GM19328 (cell line): ENCODE data around the gene C2CD2.

Source experiments
- ATAC-seq: cut with Tn5 transposase; IDR thresholded peaks from one replicate; pipeline ENCODE4 v1.9.1; 2021; ENCODE audit warnings: mild to moderate bottlenecking, moderate library complexity; ENCODE audit not compliant: unreplicated experiment

The C2CD2 gene

DNA sequence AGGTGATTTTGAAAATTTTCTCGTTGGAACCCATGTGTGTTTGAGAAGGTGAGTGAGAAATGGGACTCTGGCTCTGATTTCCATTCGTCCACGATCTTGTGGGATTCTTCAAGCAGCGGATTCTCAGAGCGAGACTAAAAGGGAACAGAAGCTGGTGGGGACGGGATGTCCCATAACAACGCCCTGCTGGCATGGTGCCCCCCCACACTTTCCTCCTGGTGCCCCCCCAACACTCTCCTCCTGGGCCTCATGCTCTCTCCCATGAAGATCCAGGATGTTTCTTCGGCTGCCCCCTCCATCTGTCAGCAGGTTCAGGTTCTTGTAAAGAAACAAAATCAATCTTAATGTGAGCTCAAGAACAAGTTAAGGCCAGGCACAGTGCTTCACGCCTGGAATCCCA is 103.7 kb downstream of the C2CD2 start:
- ATAC-seq = no peak

DNA sequence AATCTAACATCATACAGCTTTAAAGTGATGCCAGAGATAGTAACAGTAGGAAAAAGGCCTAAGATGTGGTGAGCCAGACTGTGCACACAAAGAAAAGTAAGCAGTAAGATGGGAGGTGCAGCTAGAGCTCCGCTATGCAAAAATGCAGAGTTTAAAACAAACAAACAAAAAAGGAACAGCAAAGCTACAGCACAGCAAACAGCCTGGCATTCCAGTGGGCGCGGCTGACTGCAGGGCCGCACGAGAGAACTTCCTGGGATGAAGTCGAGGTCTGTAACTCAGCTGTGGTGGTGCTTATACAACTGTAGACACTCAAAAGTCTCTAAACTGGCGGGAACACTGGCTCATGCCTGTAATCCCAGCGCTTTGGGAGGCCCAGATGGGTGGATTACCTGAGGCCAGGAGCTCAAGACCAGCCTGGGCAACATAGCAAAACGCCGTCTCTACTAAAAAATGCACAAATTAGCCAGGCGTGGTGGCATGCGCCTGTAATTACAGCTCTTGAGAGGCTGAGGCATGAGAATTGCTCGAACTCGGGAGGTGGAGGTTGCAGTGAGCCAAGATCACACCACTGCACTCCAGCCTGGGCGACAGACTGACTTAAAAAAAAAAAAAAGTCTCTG is 104.7 kb downstream of the C2CD2 start:
- ATAC-seq = no peak

GRCh38 chr21:41848533-41848932 is 105.3 kb downstream of the C2CD2 start:
- no peak for ATAC-seq

DNA sequence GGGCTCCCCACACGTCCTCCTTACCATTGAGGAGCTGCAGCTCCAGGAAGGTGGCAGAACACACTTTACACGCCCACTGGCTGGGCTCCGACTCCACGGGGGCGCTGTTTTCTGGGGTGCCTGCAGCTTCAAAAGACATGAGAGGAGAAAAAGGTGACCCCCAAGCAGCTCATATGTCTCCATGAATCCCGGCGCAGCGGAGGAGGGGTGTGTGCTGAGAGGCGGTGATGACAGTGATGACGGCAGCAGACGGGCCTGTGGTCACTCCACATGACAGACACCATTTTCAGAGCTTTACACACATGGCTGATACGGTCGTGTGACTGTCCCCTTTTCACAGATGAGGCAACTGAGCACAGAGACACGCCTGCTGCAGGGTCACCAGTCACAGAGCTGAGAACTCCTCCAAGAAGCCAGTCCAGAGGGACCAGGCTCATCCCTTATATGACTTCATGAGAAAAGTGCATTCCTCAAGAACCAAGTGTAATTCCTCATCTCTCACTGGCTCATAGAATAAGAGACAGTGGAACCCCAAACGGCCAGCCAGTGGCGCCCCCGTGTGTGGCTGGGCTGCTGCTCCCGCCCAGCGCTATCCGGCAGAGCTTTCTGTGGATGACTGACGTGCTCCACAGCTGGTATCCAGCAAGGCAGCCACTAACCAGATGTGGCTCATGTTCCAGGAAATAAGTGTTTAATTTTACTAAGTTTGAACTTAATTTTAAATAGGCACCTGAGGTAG is 106.6 kb downstream of the C2CD2 start:
- ATAC-seq = no peak

- no peak for ATAC-seq
Observed at GRCh38 chr21:41846536-41846935, 107.3 kb downstream of the C2CD2 start.

DNA sequence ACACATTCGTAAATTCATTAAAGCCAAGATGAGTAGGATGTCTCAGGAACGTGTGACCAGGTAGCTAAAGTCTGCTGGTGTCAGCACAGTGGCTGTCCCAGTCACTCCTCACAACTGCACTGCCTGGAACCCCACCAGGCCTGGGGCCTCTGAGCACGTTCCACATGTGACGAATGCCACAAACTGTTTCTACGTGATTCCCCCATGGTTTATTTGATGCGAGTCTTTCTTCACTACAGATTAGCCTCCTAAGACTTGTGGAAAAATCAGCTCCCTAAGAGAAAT is 107.8 kb downstream of the C2CD2 start:
- ATAC-seq = no peak

GRCh38 chr21:41845310-41846032 is 108.3 kb downstream of the C2CD2 start:
- ATAC-seq = no peak

- ATAC-seq = no peak
Observed at GRCh38 chr21:41843584-41843983, 110.2 kb downstream of the C2CD2 start.

DNA sequence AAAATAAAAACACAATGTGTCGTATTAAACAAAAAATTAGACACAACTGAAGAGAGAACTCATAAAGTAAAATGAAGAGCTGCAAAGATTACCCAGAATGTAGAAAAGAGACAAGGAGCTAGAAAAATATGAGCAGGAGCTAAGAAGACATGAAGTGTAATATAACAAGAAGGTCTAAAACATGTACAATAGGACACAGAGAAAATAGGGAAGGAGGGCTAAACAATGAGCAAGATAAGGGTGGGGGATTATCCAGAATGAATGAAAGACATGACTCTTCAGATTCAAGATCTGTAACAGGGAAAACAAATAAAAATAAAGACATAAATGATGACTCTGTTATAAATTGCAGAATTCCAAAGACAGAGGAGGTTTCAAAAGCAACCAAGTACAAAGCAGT is 112.9 kb downstream of the C2CD2 start:
- ATAC-seq = no peak

DNA sequence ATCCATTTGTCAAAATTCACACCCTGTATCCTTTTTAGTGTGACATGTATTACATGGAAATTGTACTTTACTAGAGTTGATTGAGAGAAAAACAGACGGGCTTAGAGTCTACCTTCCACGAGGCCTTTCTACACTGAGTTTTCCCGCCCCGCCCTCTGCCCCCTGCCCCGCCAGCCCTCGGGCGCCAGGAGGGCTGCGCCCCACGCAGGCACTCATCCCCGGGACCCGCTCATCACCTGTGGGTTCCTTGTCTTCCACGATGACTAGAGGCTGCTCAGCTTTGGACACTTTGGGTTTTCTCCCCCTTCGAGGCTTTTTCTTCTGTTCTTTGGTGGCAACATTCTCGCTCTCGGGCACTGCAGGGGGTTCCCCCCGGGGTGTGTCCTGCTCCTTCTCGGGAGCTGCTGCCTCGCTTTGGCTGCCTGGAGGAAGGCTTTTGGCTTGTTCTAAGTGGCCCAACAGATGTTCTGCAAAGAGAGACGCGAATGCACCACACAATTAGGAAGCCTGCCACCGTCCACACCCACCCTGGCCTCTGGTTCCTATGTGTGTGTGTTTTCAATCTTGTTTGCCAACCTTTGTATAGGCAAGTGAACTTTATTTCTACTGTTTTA is 114.3 kb downstream of the C2CD2 start:
- ATAC-seq = no peak

- ATAC-seq = no peak
Observed at GRCh38 chr21:41837756-41838297, 116.0 kb downstream of the C2CD2 start.

DNA sequence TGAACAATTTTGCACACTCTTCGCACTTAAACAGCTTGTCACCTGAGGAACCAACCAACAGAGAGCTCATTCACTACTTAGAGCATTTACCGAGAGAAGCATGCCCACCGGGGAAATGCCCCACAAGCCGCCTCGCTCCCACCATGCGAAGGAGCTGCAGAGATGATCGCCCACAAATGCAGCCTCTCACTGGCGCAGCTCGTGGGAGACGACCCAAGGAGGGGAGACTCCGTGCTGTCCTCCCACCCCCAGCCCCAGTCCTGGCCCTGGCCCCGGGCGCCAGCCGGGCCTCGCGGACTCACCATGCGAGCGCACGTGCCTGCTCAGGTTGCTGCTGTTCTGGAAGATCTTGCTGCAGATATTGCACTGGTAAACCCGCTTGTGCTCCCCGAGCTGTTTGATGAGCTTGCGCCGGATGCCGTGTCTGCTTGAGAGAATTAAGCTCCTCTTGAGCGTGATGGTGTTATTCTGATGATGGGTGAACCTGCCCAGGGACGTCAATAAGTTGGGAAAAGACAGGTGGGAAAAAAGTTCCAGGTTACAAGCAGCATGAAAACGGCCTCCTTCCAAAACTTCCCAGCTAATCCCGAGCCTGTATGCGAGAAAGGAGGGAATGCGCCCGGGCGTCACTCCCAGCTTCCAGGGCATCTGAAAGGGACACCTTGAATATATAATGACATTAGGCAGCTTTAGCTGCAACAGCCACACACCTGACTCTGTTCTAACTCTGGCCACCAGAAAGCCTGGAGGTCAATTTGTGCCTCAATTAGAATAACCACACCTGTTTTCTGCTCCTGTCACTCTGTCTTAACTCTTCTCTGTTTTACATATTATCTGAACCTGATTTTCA is 117.4 kb downstream of the C2CD2 start:
- no peak for ATAC-seq

GRCh38 chr21:41835711-41836154 is 118.1 kb downstream of the C2CD2 start:
- no peak for ATAC-seq
